Colonic mucosa (tissue), 4 donors: ENCODE results near the gene OBSCN. TPM values are rescaled to one million over a fixed set of nuclear protein-coding genes. Genes with fewer than 3 reads are reported as not detected.

ENCODE experiments used
- DNase-seq: peaks from one replicate; pipeline ENCODE4 v3.0.0-alpha.2; 2020
- H3K27ac ChIP-seq: fragments of 200-600 bp; one replicate; pipeline ENCODE4 v1.8.0; 2021
- H3K27me3 ChIP-seq: fragments of 200-600 bp; one replicate; pipeline ENCODE4 v1.8.0; 2021
- H3K36me3 ChIP-seq: fragments of 200-600 bp; one replicate; pipeline ENCODE4 v1.8.0; 2021
- H3K4me1 ChIP-seq: fragments of 200-600 bp; one replicate; pipeline ENCODE4 v1.8.0; 2021; ENCODE audit warnings: mild to moderate bottlenecking
- H3K4me3 ChIP-seq: fragments of 200-600 bp; one replicate; pipeline ENCODE4 v1.8.0; 2021
- H3K9ac ChIP-seq, 2 donors: one replicate each; pipeline ENCODE4 v1.7.0; 2013; ENCODE audit warnings: control low read depth in 2 of 2, low read depth in 2 of 2, low read length in 2 of 2
- H3K9me3 ChIP-seq: fragments of 200-600 bp; one replicate; pipeline ENCODE4 v1.8.0; 2021
- intact Hi-C: fragments of 100-400 bp; cut with DNase I; formaldehyde crosslinking; loops from one replicate; pipeline ENCODE4 v1.14.1; 2022
- total RNA-seq, 2 donors: library from RNA; stranded (reverse); fragmentation: NEBNext Ultra II Directional in 1 of 2; extraction: Animal tissue kit (Norgen Biotek cat#: 25700) in 1 of 2; gene quantifications; one replicate each; pipeline ENCODE4 v1.2.1, GENCODE V29; 2021
- TF ChIP-seq, protein P1 (sequence below): fragments of 200-600 bp; IDR thresholded peaks from one replicate; pipeline ENCODE4 v1.8.0; 2022; ENCODE audit warnings: antibody characterized with exemption, mild to moderate bottlenecking
- donor health status: healthy.
- donor health status: DM: no; HTN: no; CAD: no.
- donor health status: DM: no; HTN: no; CAD: no.

The OBSCN gene
- total RNA-seq, 2 donors from 2014 or later: 3.6 to 7.9 TPM

DNA sequence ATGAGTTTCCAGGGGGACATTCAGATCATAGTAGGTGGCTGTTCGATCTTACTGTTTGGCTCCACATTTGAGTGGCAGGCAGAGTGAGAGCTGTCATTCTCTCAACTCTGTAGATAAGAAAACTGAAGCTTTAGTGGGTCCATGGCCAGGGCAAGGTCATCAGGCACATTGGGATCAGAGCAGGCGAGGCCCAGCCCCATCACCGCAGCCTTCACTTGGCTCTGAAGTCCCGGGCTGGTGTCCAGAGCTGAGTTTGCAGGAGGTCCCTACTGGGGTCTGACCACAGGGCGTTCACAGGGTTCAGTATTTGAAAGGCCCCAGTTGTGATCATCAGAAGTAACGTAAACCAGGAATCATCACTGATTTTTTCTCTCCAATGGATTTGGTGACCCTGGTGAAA is 76.7 kb downstream of the OBSCN start:
- Histone ChIP-seq H3K4me3 (no peak overlapping the region), H3K27ac (no peak overlapping the region), H3K27me3 (no peaks in the 10 kb centered on the region), H3K4me1 (no peaks in the 10 kb centered on the region), H3K9ac (no peak overlapping the region), H3K9me3 (no peaks in the 10 kb centered on the region), H3K36me3 (no peaks in the 10 kb centered on the region)
- DNase-seq: no peak
- intact Hi-C loops: no loop called here
- TF ChIP-seq, protein P1, sequence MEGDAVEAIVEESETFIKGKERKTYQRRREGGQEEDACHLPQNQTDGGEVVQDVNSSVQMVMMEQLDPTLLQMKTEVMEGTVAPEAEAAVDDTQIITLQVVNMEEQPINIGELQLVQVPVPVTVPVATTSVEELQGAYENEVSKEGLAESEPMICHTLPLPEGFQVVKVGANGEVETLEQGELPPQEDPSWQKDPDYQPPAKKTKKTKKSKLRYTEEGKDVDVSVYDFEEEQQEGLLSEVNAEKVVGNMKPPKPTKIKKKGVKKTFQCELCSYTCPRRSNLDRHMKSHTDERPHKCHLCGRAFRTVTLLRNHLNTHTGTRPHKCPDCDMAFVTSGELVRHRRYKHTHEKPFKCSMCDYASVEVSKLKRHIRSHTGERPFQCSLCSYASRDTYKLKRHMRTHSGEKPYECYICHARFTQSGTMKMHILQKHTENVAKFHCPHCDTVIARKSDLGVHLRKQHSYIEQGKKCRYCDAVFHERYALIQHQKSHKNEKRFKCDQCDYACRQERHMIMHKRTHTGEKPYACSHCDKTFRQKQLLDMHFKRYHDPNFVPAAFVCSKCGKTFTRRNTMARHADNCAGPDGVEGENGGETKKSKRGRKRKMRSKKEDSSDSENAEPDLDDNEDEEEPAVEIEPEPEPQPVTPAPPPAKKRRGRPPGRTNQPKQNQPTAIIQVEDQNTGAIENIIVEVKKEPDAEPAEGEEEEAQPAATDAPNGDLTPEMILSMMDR: no peak

DNA sequence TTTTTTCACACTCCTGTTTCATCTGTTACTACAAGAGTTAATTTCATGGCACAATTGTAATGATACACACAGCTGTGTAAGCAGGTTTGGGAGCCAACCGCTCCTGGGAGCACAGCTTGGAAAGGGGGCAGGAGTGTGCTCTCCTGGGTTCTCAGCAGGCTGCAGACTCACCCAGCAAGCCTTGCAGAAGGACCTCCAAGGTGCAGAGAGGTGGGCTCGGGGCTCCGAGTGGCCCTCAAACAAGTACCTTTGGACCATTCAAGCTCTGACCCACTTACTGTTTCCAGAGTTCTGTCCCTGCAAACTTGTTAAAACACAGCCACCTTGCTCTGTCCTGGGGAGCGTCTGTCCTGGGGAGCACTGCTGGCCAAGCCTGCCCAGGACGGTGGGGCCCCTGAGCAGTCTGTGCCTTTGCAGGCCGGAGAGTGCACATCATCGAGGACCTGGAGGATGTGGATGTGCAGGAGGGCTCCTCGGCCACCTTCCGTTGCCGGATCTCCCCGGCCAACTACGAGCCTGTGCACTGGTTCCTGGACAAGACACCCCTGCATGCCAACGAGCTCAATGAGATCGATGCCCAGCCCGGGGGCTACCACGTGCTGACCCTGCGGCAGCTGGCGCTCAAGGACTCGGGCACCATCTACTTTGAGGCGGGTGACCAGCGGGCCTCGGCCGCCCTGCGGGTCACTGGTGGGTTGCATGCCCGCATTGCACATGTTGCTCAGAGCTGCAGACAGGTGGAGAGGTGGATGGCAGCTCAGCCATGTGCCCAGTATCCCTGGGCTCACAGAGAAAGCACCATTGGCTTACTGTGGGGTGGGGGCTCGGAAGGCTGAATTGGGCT is 78.0 kb downstream of the OBSCN start:
- no peaks in the 10 kb centered on the region for H3K4me1 ChIP-seq
- no peak for DNase-seq

DNA sequence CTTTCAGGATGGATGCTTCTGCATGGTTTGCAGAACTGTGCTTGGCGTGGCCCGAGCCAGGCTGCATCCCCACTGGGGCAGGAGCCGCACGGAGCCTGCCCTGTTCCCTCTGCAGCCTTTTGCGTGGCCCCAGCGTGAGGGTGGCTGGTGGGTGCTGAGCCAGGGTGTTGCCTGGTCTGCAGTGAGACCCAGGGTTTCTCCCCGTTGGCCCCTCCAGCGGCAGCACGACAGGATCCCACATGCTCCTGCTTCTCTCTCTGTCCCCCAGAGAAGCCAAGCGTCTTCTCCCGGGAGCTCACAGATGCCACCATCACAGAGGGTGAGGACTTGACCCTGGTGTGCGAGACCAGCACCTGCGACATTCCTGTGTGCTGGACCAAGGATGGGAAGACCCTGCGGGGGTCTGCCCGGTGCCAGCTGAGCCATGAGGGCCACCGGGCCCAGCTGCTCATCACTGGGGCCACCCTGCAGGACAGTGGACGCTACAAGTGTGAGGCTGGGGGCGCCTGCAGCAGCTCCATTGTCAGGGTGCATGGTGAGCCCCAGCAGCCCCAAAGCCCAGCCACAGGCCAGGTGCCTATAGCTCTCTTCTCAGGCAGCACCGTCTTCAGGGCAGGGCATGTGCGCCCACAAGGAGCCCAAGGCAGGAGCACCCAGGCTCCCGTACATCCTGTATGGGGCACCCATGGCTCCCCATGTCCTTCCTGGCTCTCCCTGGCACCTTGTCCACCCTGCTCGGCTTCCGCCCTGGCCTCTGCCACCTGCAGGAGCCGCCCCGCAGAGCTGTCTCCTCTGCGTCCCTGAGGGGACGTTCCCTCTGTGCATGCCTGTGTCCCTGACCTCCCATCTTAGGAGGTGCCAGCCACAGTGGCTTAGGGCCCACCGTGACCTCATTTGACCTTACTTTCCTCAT is 78.9 kb downstream of the OBSCN start:
- intact Hi-C loops: no loop called here
- no peaks in the 10 kb centered on the region for H3K27me3 ChIP-seq
- TF ChIP-seq, protein P1: no peak
- no peaks in the 10 kb centered on the region for H3K36me3 ChIP-seq
- H3K4me1 ChIP-seq: no peaks in the 10 kb centered on the region
- DNase-seq: no peak
- no peak overlapping the region for H3K4me3 ChIP-seq
- no peaks in the 10 kb centered on the region for H3K9me3 ChIP-seq
- no peak overlapping the region for H3K27ac ChIP-seq
- no peak overlapping the region for H3K9ac ChIP-seq

More for the DNA sequence above, 78.0 kb downstream of the OBSCN start:
- TF ChIP-seq, protein P1: no peak
- H3K9me3 ChIP-seq: no peaks in the 10 kb centered on the region
- H3K27ac ChIP-seq: no peak overlapping the region
- no peak overlapping the region for H3K9ac ChIP-seq
- H3K36me3 ChIP-seq: no peaks in the 10 kb centered on the region
- intact Hi-C loops: no loop called here
- H3K27me3 ChIP-seq: no peaks in the 10 kb centered on the region
- no peak overlapping the region for H3K4me3 ChIP-seq

DNA sequence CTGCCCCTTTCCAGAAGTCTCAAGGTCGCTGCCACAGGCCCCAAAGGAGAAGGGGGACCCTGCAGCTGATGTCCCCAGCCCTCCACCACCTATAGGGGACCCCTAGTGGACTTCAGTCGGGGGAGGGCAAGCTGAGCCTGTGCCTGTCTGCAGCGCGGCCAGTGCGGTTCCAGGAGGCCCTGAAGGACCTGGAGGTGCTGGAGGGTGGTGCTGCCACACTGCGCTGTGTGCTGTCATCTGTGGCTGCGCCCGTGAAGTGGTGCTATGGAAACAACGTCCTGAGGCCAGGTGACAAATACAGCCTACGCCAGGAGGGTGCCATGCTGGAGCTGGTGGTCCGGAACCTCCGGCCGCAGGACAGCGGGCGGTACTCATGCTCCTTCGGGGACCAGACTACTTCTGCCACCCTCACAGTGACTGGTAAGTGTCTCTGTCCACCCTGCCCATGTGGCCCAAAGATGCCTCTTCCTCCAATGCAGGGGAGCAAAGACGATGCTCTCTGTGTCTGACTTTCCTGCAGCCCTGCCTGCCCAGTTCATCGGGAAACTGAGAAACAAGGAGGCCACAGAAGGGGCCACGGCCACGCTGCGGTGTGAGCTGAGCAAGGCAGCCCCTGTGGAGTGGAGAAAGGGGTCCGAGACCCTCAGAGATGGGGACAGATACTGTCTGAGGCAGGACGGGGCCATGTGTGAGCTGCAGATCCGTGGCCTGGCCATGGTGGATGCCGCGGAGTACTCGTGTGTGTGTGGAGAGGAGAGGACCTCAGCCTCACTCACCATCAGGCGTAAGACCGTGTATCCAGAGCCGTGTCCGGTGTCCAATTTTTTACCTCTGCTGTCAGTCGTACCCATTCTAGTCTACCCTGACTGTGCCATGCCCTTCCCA is 79.9 kb downstream of the OBSCN start:
- H3K27me3 ChIP-seq: no peaks in the 10 kb centered on the region
- DNase-seq: no peak
- H3K9ac ChIP-seq: no peak overlapping the region
- intact Hi-C loops: no loop called here
- H3K27ac ChIP-seq: no peak overlapping the region
- TF ChIP-seq, protein P1: no peak
- no peaks in the 10 kb centered on the region for H3K9me3 ChIP-seq
- no peaks in the 10 kb centered on the region for H3K4me1 ChIP-seq
- no peaks in the 10 kb centered on the region for H3K36me3 ChIP-seq
- H3K4me3 ChIP-seq: no peak overlapping the region
